ENCODE measurements around the gene BRD4. TPM values are rescaled to one million over a fixed set of nuclear protein-coding genes. Genes with fewer than 3 reads are reported as not detected.

Gene BRD4
- 8.1 and 21.3 TPM in 2 replicates for total RNA-seq

DNA sequence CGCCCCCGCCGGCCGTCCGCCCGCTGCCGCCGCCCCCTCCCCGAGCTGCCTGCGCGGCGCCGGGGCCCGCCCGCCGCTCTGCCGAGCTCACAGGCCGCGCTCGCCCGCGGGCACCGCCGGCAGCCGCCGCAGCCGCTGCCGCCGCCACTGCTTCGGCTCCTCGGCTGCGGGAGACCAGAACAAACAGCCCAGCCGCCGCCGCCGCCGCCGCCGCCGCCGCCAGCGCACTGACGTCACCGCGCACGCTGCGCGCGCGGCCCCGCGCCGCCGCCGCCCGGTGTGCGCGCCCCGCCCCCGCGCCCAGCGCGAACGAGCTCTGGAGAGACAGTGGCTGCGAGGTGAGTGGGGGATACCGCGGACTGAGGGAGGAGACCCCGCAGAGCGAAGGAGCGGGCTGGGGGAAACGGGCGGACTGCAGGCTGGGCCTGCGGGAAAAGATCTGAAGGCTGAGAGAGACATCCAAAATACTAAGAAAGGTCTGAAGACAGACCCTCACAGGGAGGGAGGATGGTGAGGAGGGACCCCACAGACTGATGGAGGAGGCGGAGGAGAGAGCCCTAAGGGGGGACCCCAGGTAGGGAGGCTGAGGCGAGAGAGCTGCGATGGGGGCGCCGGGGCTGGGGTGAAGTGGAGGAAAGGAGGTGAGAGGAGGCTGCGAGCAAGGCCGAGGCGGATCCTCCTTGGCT lies at the start of gene BRD4:
Gene BRD4, minus strand, starts transcription at position 229 of the 686 bp plus-strand sequence. CDS start 59,440 bp downstream, outside the sequence.

DNA sequence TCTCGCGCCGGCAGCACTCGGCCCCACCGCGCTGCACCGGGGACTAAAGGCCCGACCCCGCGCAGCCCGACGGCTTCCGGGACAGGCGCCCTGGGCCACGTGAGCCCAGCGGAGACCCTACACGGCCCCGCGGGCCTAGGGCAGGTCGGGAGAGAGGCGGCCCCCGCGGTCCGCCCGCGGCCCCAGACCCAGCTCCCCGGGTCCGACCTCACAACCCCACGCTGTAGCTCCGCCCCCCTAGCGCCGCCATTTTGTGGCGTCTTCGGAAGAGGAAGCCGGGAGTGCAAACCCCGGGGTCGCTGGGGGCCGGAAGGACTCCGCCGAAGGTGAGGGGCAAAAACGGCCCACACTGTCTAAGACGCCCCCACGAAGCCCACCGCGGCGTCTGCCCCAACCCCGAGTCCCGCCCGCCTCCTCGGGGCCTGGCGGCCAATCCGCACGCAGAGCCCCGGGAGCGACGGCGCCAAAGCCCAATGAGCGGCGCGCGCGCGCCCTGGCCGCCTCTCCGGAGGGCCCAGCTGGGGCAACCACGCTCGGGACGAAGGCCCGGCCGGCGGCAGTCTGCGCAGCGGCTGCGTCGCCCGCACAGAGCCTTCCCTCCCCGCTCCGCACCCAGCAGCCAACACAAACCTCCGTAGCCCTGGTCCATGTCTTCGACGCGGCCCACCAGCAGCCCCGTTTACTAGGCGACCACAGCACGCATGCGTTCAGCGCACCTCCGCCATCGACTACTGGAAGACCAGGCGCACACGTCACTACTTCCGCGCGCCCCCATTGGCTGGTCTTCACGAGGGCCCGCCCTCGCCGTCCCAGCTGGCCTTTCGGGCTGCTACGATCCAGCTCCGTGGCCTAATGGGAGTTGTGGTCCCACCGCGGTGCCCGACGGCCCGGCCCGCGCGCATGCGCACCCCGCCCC lies 47.0 kb upstream of the BRD4 start, which contains the start of gene AKAP8:
Gene AKAP8, minus strand, starts transcription at position 705 of the 916 bp plus-strand sequence. Its CDS starts 56 bp downstream, at position 649.

DNA sequence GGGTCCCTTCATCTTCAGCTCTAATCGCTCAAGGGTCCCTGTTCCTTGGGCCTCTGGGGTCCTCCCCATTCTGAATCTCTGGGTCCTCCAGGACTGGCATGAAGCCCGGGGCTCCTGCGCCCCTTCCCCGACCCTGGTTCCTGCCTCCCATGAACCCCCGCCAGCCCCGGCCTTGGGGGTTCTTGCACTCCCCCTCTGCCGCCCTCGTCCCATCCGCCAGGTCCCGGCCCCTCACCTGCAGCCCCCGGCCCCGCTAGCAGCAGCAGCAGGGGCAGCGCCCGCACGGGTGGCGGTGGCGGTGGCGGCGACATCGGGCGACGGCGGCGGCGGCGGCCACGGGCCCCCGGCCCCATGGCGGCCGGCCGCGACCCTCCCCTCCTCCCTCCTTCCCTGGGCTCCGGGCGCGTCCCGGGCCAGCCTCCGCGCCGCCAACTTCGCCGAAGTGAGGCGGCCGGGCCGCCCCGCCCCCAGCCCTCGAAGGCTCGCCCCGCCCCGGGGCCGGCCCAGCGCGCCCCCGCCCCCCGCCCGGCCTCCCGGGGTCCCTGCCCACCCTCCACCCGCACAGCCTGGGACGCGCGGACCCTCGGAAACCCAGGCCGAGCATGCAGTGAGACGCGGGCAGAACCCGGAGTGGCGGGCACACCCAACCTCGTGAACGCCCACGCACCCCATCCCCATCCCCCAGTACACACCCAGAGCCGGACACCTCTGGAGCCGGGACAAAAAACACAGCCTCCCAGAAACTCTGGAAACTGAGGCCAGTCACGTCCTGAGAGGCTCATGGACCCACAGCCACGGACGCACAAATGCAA lies 131.6 kb downstream of the BRD4 start, which contains the start of gene NOTCH3:
Gene NOTCH3, minus strand, starts transcription at position 443 of the 812 bp plus-strand sequence. Its CDS starts 90 bp downstream, at position 353.

Other genes starting within 250 kb of the BRD4 start
- 9.9 and 14.8 TPM in 2 replicates for gene SYDE1, start 225.1 kb downstream of the BRD4 start, total RNA-seq
- 3.4 TPM in 2 replicates for gene NOTCH3, start 131.5 kb downstream of the BRD4 start, total RNA-seq
- 0.13 and 0.16 TPM in 2 replicates for gene EPHX3, start 100.1 kb downstream of the BRD4 start, total RNA-seq
- 17.5 and 20.2 TPM in 2 replicates for gene AKAP8, start 47.2 kb upstream of the BRD4 start, total RNA-seq
- gene AKAP8L, start 86.4 kb upstream of the BRD4 start, total RNA-seq = 37.1 and 90.4 TPM in 2 replicates
- gene WIZ, start 117.4 kb upstream of the BRD4 start, total RNA-seq = 5.7 and 9.9 TPM in 2 replicates
- 6.3 and 8.2 TPM in 2 replicates for gene RASAL3, start 132.0 kb upstream of the BRD4 start, total RNA-seq
- not detected in 2 replicates for gene PGLYRP2, start 147.0 kb upstream of the BRD4 start, total RNA-seq
- gene CYP4F22, start 176.0 kb upstream of the BRD4 start, total RNA-seq = not detected in 2 replicates

Data from bladder microvascular endothelial cell (primary cell).